ENCODE measurements around the gene LIMA1.

LIMA1 gene

GRCh38 chr12:50243507-50243906, 39.8 kb downstream of the LIMA1 start:
- peak; percentile 31 for ATAC-seq
- no peak for TF ChIP-seq CSDC2 (CRISPR knock-in tag; IDR thresholded peaks at IDR 0.05)
- no peak for TF ChIP-seq BACH2 (CRISPR knock-in tag; IDR thresholded peaks at IDR 0.05; ENCODE audit: borderline replicate concordance)
- no peak for TF ChIP-seq ZFP3 (CRISPR knock-in tag; IDR thresholded peaks at IDR 0.05)
- no peak for TF ChIP-seq ZFP30 (CRISPR knock-in tag; IDR thresholded peaks at IDR 0.05)
- no peak for TF ChIP-seq TOX (CRISPR knock-in tag; IDR thresholded peaks at IDR 0.05; ENCODE audit: borderline replicate concordance)
- TF ChIP-seq, protein P1, sequence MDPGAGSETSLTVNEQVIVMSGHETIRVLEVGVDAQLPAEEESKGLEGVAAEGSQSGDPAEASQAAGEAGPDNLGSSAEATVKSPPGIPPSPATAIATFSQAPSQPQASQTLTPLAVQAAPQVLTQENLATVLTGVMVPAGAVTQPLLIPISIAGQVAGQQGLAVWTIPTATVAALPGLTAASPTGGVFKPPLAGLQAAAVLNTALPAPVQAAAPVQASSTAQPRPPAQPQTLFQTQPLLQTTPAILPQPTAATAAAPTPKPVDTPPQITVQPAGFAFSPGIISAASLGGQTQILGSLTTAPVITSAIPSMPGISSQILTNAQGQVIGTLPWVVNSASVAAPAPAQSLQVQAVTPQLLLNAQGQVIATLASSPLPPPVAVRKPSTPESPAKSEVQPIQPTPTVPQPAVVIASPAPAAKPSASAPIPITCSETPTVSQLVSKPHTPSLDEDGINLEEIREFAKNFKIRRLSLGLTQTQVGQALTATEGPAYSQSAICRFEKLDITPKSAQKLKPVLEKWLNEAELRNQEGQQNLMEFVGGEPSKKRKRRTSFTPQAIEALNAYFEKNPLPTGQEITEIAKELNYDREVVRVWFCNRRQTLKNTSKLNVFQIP (CRISPR knock-in tag; IDR thresholded peaks at IDR 0.05; ENCODE audit: borderline replicate concordance, low read depth) = no peak
- TF ChIP-seq, protein P2, sequence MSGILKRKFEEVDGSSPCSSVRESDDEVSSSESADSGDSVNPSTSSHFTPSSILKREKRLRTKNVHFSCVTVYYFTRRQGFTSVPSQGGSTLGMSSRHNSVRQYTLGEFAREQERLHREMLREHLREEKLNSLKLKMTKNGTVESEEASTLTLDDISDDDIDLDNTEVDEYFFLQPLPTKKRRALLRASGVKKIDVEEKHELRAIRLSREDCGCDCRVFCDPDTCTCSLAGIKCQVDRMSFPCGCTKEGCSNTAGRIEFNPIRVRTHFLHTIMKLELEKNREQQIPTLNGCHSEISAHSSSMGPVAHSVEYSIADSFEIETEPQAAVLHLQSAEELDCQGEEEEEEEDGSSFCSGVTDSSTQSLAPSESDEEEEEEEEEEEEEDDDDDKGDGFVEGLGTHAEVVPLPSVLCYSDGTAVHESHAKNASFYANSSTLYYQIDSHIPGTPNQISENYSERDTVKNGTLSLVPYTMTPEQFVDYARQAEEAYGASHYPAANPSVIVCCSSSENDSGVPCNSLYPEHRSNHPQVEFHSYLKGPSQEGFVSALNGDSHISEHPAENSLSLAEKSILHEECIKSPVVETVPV (CRISPR knock-in tag; IDR thresholded peaks at IDR 0.05) = no peak
- no peak for TF ChIP-seq TCF4 (CRISPR knock-in tag; IDR thresholded peaks at IDR 0.05; ENCODE audit: borderline replicate concordance)
- no peak for TF ChIP-seq ISL1 (CRISPR knock-in tag; IDR thresholded peaks at IDR 0.05)
- no peak for TF ChIP-seq ARNTL (CRISPR knock-in tag; IDR thresholded peaks at IDR 0.05; ENCODE audit: borderline replicate concordance, low read depth)
- TF ChIP-seq, protein P3, sequence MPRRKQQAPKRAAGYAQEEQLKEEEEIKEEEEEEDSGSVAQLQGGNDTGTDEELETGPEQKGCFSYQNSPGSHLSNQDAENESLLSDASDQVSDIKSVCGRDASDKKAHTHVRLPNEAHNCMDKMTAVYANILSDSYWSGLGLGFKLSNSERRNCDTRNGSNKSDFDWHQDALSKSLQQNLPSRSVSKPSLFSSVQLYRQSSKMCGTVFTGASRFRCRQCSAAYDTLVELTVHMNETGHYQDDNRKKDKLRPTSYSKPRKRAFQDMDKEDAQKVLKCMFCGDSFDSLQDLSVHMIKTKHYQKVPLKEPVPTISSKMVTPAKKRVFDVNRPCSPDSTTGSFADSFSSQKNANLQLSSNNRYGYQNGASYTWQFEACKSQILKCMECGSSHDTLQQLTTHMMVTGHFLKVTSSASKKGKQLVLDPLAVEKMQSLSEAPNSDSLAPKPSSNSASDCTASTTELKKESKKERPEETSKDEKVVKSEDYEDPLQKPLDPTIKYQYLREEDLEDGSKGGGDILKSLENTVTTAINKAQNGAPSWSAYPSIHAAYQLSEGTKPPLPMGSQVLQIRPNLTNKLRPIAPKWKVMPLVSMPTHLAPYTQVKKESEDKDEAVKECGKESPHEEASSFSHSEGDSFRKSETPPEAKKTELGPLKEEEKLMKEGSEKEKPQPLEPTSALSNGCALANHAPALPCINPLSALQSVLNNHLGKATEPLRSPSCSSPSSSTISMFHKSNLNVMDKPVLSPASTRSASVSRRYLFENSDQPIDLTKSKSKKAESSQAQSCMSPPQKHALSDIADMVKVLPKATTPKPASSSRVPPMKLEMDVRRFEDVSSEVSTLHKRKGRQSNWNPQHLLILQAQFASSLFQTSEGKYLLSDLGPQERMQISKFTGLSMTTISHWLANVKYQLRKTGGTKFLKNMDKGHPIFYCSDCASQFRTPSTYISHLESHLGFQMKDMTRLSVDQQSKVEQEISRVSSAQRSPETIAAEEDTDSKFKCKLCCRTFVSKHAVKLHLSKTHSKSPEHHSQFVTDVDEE (CRISPR knock-in tag; IDR thresholded peaks at IDR 0.05) = no peak
- TF ChIP-seq RARB (CRISPR knock-in tag; IDR thresholded peaks at IDR 0.05) = no peak
- no peak for TF ChIP-seq PPARA (CRISPR knock-in tag; IDR thresholded peaks at IDR 0.05; ENCODE audit: borderline replicate concordance)
- no peak for TF ChIP-seq OSR1 (CRISPR knock-in tag; IDR thresholded peaks at IDR 0.05)
- no peak for TF ChIP-seq ZNF565 (CRISPR knock-in tag; conservative IDR thresholded peaks at IDR 0.05; ENCODE audit: low read depth)

- peak; percentile 60 for ATAC-seq
- no peak for TF ChIP-seq ZNF70 (CRISPR knock-in tag; IDR thresholded peaks at IDR 0.05)
- TF ChIP-seq ISL1 (CRISPR knock-in tag; IDR thresholded peaks at IDR 0.05) = peak; percentile 62; the same call in 1 of the 2 replicates
These were observed 40.5 kb downstream of the LIMA1 start for GRCh38 chr12:50242751-50243191.

DNA sequence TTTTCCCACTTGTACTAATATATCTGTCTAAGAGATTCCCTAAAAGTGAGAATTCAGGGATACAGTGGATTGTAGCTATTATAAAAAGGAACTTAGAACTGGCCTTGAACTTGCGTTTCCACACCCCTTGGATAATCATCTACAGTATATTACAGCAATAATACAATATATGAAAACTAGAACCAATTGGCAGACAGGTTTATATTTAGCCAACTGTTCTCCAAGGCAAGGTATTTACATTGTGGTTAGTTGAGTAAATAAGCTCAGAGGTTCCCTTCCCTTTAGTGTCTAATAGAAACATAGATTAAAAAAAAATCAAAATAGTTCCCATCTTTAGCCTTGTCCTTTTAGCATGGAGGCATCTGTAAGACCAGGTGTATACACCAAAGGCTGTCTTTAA, 42.1 kb downstream of the LIMA1 start:
- no peak for ATAC-seq
- no peak for TF ChIP-seq ESRRG (CRISPR knock-in tag; IDR thresholded peaks at IDR 0.05)
- TF ChIP-seq, protein P1 (CRISPR knock-in tag; IDR thresholded peaks at IDR 0.05; ENCODE audit: borderline replicate concordance, low read depth) = no peak

DNA sequence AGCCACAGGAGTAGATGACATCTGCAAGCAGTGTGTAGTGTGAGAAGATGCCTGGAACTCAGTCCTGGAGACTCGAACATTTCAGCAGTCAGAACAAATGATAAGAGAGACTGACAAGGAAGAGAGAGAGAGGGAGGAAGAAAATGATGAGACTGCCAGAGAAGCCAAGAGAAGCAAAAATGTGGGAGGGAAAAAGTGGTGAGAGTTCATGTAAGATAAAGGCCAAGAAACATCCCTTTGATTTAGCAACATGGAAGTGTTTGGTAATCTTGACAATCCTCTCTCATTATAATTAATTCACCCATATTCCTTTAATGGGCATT, 42.6 kb downstream of the LIMA1 start:
- TF ChIP-seq, protein P3 (CRISPR knock-in tag; IDR thresholded peaks at IDR 0.05) = no peak
- no peak for TF ChIP-seq ZNF70 (CRISPR knock-in tag; IDR thresholded peaks at IDR 0.05)
- TF ChIP-seq PPARA (CRISPR knock-in tag; IDR thresholded peaks at IDR 0.05; ENCODE audit: borderline replicate concordance) = no peak
- TF ChIP-seq ZFP3 (CRISPR knock-in tag; IDR thresholded peaks at IDR 0.05) = no peak
- no peak for TF ChIP-seq ZC3H10 (CRISPR knock-in tag; IDR thresholded peaks at IDR 0.05)
- no peak for TF ChIP-seq OSR1 (CRISPR knock-in tag; IDR thresholded peaks at IDR 0.05)
- TF ChIP-seq, protein P4, sequence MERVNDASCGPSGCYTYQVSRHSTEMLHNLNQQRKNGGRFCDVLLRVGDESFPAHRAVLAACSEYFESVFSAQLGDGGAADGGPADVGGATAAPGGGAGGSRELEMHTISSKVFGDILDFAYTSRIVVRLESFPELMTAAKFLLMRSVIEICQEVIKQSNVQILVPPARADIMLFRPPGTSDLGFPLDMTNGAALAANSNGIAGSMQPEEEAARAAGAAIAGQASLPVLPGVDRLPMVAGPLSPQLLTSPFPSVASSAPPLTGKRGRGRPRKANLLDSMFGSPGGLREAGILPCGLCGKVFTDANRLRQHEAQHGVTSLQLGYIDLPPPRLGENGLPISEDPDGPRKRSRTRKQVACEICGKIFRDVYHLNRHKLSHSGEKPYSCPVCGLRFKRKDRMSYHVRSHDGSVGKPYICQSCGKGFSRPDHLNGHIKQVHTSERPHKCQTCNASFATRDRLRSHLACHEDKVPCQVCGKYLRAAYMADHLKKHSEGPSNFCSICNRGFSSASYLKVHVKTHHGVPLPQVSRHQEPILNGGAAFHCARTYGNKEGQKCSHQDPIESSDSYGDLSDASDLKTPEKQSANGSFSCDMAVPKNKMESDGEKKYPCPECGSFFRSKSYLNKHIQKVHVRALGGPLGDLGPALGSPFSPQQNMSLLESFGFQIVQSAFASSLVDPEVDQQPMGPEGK (CRISPR knock-in tag; IDR thresholded peaks at IDR 0.05; ENCODE audit: borderline replicate concordance) = no peak
- TF ChIP-seq CSDC2 (CRISPR knock-in tag; IDR thresholded peaks at IDR 0.05) = no peak
- ATAC-seq = no peak
